Activated T-helper 1 cell treated with Interleukin-2 at 50 U/mL for 16 hours (primary cell): ENCODE measurements around the gene TPD52L1.

Experiments
- DNase-seq: peaks from one replicate; pipeline ENCODE4 v3.0.0-alpha.2; 2020; ENCODE audit warnings: low read depth

Gene TPD52L1

GRCh38 chr6:125307150-125307838, 153.7 kb downstream of the TPD52L1 start:
- no peak for DNase-seq

DNA sequence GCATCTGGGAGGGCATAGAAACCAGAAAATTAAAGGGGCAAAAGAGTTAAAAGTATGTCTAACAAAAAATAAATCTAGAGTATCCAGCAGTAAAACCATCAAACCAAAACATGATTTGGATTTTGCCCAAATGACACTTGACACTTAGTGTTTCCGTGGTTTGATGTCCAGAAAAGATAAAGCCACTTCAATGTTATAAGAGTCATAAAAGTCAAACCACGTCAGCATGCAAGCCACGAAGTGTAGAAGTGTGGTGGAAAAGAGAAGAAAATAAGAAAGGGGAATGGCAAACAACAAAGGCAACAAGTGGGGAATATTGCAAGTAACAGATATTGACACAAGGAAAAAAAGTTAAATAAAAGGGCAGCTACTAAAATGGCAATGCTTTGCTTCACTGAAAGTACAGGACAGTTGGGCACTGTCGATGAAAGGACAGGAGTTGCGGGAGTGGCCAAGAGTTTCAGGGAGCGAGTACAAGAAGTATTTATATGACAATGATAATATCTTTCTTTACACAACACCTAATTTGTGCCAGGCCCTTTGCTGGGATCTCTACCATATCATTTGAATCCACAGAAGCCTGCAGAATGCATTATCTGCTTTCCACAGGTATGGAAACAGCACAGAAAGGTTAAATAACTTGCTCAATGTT, 154.5 kb downstream of the TPD52L1 start:
- no peak for DNase-seq

DNA sequence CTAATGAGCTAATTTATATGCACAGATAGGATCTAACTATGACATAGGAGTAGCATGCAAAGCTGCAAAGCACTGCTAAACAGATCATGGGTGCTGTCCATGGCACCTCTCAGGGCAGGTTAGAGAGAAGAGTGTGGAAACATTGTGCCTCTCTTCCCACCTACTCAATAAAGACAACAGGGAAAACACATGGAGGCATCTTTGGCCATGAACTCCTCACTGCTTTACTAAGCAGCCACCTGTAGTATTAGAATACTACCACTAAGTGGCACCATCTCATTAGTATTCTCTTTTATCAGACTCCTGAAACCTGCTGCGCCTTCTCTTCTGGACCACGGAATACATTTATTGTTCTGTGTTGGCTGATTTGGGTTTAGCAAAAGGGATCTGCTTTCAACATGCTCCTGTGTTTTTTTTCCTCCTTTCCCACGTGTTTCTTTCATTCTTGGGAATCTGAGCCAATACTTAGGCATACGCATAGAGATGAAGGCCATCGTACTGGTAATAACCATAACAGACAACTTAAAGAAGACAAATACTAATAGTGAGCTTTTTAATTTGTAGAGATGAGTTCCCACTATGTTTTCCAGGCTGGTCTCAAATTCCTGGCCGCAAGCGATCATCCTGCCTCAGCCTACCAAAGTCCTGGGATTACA, 157.5 kb downstream of the TPD52L1 start:
- DNase-seq = no peak

DNA sequence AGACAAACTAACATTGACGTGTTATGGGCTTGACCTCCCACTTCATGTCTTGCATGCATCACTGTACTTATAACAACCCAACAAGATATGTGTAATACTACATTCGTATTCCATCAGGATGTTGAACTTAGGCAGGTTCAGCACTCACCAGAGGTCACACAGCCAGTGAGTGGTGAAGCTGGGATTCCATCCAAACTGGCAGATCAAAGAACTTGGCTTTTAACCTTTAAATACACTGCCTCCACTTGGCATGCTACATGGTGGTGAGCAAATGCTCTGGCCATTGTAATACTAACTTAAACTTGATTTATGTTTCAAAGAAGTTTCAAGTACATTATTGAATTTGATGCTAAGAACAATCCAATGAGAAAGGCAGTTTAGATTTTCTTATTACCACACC, 158.9 kb downstream of the TPD52L1 start:
- DNase-seq = no peak

GRCh38 chr6:125312950-125313349, 159.4 kb downstream of the TPD52L1 start:
- no peak for DNase-seq
